GM23338 (cell line): ENCODE measurements around the gene FOXK2.

ENCODE experiments used
- CREB1 ChIP-seq: fragments of 250-450 bp; sonication (Bioruptor Pico); IDR thresholded peaks from 2 replicates; pipeline ENCODE4 v1.5.0; 2020; ENCODE audit warnings: low read depth, mild to moderate bottlenecking, moderate library complexity
- CTCF ChIP-seq, 2 experiments: fragments of 200-600 bp in 1 of 2; sonication (generic) in 1 of 2; conservative IDR thresholded peaks; 2 replicates each; pipeline versions ENCODE4 v1.5.1 to v1.6.1; 2016 to 2017; ENCODE audit warnings: antibody characterized with exemption in 2 of 2, low read depth in 2 of 2, mild to moderate bottlenecking in 2 of 2, moderate library complexity in 1 of 2
- ETS1 ChIP-seq: IDR thresholded peaks from 2 replicates; pipeline ENCODE4 v1.6.1; 2016; ENCODE audit warnings: antibody characterized with exemption
- EZH2 ChIP-seq: fragments of 200-600 bp; sonication (generic); IDR thresholded peaks from one replicate; pipeline ENCODE4 v1.8.0; 2017; ENCODE audit warnings: antibody characterized with exemption, mild to moderate bottlenecking, low read depth; ENCODE audit not compliant: unreplicated experiment
- EZH2phosphoT487 ChIP-seq: fragments of 200-600 bp; sonication (generic); IDR thresholded peaks from one replicate; pipeline ENCODE4 v1.8.1; 2018; ENCODE audit warnings: antibody characterized with exemption; ENCODE audit not compliant: unreplicated experiment
- JUNB ChIP-seq: IDR thresholded peaks from one replicate; pipeline ENCODE4 v1.6.1; 2016; ENCODE audit warnings: antibody characterized with exemption; ENCODE audit not compliant: unreplicated experiment
- NANOG ChIP-seq: IDR thresholded peaks from 2 replicates; pipeline ENCODE4 v1.6.1; 2016; ENCODE audit warnings: antibody characterized with exemption, borderline replicate concordance
- POLR2AphosphoS5 ChIP-seq: IDR thresholded peaks from 2 replicates; pipeline ENCODE4 v1.6.1; 2016; ENCODE audit warnings: antibody characterized with exemption, low read depth
- REST ChIP-seq: IDR thresholded peaks from one replicate; pipeline ENCODE4 v1.6.1; 2018; ENCODE audit warnings: antibody characterized with exemption; ENCODE audit not compliant: unreplicated experiment
- STAT1 ChIP-seq: IDR thresholded peaks from one replicate; pipeline ENCODE4 v1.6.1; 2016; ENCODE audit warnings: antibody characterized with exemption; ENCODE audit not compliant: unreplicated experiment
- ZNF114 ChIP-seq: fragments of 250-450 bp; sonication (Bioruptor Pico); IDR thresholded peaks from 2 replicates; pipeline ENCODE4 v1.5.0; 2020; ENCODE audit warnings: mild to moderate bottlenecking, moderate library complexity
- ZNF331 ChIP-seq: fragments of 250-450 bp; sonication (Bioruptor Pico); IDR thresholded peaks from 2 replicates; pipeline ENCODE4 v1.5.0; 2020; ENCODE audit warnings: low read depth, mild to moderate bottlenecking, moderate library complexity
- ZNF462 ChIP-seq: fragments of 250-450 bp; sonication (Bioruptor Pico); IDR thresholded peaks from 2 replicates; pipeline ENCODE4 v1.5.0; 2020; ENCODE audit warnings: mild to moderate bottlenecking, moderate library complexity

- no peak for TF ChIP-seq CTCF (conservative IDR thresholded peaks at IDR 0.05; ENCODE audit: low read depth in 2 of 2)
- TF ChIP-seq REST = no peak
- TF ChIP-seq POLR2AphosphoS5 = no peak
- no peak for TF ChIP-seq EZH2
- TF ChIP-seq EZH2phosphoT487 = no peak
- no peak for TF ChIP-seq ZNF331 (CRISPR knock-in tag)
- no peak for TF ChIP-seq NANOG
- TF ChIP-seq STAT1 = no peak
- no peak for TF ChIP-seq ETS1
- TF ChIP-seq CREB1 = no peak
- TF ChIP-seq ZNF114 = no peak
- no peak for TF ChIP-seq JUNB
- TF ChIP-seq ZNF462 (CRISPR knock-in tag) = no peak
Observed at GRCh38 chr17:82474223-82475010, 45.1 kb upstream of the FOXK2 start.
